Activated CD4-positive, alpha-beta T cell treated with anti-CD3 and anti-CD28 coated beads, Interleukin-2, amount 50 U/mL, for 24 hours (primary cell): Measurements from ENCODE around the gene ACP6.
A peak's percentile ranks its signal among the peaks of the same experiment; 100 is the strongest.
"Not testable (repeated sequence)": the region's sequence is repeated elsewhere in the genome, so short reads cannot be mapped to it uniquely, and the experiment has no call there.

Experiments
- DNase-seq, 2 donors: peaks; one replicate each; pipeline ENCODE4 v3.0.0-alpha.2; 2020; ENCODE audit warnings: low read depth in 1 of 2, low spot score in 1 of 2

The ACP6 gene

DNA sequence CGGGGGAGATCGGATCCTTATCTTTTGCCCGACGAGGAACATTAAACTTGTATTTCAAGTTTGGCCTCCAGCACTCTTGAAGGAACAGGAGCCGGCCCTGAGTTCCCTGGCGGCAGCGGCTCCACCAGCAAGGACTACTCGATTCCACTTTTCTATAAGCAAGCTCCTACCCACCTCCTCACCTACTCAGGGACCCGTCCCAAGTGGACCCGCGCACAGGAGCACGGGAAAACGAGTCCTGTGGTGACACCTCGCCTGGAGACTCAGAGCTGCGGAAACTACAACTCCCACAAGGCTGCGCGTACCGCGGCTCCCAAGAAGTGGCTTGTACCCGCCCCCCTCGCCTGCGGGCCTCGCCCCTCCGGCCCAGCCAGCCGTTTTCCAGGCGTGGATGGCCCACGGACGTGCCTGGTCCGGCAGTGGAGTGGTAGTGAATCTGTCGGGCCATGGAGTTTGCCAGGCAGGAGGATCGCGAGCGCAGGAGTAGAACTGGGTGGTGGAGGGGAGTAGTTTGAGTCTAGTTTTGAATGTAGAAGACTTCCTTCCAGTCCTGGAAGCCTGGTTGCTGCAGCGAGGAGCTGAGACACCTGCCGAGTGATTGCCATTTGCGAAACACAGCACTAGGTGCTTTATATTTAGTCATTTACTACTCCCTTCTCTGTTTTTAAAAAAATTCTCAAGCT lies at the start of gene ACP6:
TSS of gene ACP6 (minus strand) at position 206 of the 683 bp plus-strand sequence. CDS start 476 bp downstream, outside the sequence.
- peak; percentile 68 to 88 for DNase-seq

DNA sequence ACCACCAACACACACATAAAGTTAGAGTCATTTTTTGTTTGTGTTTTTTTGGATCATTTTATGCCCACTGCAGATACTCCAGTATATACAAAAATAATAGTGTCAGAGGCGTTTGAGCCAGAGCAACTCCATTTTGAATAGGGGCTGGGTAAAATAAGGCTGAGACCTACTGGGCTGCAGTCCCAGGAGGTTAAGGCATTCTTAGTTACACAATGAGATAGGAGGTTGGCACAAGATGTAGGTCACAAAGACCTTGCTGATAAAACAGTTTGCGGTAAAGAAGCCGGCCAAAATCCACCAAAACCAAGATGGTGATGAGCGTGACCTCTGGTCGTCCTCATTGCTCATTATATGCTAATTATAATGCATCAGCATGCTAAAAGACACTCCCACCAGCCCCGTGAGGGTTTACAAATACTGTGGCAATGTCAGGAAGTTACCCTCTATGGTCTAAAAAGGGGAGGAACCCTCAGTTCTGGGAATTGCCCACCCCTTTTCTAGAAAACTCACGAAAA lies 49.4 kb upstream of the ACP6 start:
- no peak for DNase-seq

DNA sequence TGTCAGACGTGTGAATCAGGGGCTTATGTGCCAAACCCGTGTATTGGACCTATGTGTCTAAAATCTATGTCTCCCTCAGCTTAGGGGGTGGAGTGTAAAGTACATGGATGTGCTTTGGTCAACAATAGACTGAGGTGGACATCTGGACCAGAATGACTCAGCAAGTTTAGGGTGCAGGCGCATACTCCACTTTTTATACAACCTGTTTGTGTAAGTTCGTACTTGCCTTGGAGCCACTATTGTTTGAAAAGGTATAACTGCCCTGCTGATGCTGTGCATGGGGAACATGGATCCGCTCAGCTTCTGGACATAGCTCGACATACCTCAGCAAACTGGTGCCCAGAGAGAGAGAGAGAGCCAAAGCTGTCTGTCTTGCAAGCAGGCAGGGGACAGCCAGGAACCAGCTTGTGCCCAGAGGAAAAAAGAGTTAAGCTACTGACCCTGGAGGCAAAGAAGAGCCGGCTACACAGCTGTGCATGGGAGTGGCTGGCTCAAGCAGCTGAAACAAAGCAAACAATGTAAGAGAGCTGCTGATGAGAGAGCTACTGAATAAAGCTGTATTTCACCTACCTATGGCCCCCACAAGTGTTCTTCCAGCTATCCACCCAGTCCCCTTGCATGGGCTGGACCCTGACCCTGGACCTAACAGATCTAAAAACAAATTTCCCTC lies 48.8 kb upstream of the ACP6 start:
- no peak for DNase-seq

DNA sequence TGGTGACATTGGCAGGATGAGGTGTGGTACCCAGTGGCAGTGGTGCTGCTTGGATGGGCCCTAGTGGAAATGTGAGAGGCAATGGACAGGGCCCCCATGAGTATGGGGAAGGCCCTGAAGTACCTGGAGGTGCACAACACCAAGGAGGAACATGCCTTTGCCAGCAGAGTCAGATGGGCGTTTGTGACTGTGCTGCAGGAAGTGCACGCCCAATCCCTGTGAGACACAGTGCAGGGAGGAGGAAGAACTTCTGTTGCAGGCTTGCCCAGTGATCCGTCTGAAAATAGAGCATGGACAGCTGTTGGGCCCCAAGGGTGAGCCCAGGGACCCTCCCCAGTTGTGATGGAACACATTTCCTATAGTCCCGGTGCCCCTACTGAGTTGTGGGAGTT lies 47.4 kb upstream of the ACP6 start:
- no peak for DNase-seq

DNA sequence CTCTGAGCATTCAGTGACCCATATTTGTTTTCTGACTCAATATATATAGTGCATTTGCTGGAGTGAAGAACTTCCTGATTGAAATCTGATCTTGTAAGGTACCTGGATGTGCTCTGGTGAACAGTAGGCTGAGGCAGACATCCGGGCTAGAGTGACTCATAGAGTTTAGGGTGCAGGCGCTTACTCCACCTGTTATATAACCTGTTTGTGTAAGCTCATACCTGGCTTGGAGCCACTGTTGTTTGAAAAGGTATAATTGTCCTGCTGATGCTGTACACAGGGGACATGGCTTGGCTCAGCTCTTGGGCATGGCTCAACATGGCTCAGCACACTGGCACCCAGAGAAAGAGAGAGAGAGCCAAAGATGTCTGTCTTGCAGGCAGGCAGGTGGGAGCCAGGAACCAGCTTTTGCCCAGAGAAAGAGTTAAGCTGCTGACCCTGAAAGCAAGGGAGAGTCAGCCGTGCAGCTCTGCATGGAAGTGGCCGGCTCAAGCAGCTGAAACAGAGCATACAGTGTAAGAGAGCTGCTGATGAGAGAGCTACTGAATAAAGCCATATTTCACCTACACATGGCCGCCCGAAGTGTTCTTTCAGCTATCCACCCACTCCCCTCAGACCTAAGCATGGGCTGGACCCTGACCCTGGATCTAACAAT lies 46.9 kb upstream of the ACP6 start:
- DNase-seq = no peak

DNA sequence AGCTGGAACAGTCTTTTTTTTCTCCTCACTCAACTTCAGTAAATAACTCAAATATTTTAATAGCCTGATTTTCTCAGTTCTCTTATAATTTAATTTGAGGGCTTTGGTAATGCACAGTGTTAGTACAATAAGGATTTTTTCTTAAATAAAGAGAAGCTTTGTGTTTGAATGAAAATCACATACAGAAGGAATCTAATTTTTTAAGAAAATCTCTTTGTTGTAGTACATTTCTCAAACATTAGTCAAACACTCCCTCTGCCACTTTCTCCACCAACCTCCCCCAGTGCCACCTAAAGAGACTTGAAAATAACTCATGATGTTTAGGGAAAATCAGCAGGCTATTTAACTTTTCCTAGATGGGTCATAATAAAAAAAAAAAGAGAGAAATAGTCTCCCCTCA lies 42.3 kb upstream of the ACP6 start:
- no peak for DNase-seq

DNA sequence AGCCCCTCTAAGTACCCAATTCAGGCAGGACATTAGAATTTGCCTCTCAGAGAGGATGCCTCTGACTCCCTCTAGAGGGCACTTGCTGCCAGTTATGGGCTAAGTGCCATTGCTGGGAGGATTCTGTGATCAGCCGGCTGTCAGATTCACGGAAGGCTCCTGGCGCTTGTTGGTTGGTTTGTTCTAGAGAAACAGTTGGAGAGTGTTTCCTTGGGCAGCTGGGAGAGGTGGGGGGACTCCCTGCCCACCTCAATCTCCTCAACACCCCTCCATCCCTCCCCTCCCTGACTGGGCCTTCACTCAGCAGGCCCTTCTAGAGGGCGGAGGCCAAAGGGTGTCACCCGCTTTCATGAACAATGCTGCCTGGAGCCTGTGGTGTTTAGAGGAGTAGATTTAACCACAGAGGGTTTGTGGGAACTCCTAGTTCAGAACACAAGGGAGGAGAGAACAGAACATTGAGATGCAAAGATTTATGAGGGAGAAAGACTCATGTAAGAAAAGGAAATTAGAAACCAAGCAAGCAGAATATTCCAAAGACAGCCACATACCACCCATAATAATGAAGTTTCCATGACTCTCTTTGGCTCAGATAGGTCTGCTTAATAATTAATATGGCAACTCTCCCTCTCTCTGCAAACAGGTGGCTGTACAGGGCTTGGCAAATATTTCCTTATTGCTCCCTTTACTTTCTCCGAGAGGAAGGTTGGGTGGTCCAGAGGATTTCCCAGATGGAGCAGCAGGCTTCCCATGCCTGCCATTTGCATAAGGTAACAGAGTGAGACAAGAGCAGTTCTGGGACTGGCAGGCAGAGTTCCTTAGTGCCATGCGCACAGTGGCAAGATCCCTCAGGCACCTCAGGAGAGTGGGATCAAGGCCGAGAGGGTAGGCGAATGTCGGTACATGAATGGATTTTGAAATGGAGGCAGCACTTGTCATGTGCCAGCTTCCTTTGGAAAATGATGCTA lies 30.0 kb upstream of the ACP6 start:
- peak; percentile 10 to 58 for DNase-seq

DNA sequence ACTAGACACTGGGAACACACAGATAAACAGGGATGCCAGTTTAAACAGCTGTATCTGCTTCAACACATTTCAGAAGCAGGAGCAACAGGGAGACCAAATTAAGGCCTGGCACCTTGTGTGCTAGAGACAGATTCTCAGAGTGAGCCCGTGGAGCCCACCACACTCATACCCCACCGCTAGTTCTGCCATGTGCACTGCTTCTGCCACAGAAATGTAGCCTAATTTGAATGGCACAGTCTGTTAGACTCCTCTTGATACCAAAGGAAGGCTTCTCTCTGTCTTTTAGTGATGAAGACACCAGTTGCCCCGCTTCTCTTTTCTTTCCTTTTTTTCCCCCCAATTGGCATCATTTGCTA lies 29.3 kb upstream of the ACP6 start:
- no peak for DNase-seq

DNA sequence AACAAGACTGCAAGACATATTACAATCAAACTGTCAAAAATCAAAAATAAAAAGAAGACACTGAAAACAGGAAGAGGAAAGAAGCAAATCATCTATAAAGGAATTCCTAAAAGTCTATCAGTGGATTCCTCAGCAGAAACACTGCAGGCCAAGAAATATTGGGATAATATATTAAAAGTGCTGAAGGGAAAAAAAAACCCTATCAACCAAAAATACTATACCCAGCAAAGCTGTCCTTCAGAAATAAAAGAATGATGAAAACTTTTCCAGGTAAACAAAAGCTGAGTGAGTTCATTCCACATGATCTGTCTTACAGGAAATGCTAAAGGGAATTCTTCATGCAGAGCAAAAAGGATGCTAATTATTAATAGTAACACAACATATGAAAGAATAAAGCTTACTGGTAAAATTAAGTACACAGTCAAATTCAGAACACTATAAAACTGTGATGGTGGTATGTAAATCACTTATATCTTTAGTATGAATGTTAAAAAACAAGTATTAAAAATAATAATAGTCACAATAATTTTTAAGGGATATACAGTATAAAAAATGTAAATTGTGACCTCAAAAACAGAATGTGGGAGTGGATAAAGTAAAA lies 12.9 kb upstream of the ACP6 start:
- no peak for DNase-seq

DNA sequence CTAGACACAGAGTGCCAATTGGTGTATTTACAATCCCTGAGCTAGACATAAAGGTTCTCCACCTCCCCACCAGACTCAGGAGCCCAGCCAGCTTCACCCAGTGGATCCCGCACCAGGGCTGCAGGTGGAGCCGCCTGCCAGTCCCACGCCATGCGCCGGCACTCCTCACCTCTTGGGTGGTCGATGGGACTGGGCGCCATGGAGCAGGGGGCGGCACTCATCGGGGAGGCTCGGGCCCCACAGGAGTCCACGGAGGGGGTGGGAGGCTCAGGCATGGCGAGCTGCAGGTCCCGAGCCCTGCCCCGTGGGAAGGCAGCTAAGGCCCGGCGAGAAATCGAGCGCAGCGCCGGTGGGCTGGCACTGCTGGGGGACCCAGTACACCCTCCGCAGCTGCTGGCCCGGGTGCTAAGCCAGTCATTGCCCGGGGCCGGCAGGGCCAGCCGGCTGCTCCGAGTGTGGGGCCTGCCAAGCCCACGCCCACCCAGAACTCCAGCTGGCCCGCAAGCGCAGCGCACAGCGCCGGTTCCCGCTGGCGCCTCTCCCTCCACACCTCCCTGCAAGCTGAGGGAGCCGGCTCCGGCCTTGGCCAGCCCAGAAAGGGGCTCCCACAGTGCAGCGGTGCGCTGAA lies 10.4 kb upstream of the ACP6 start:
- DNase-seq = not testable (repeated sequence)

DNA sequence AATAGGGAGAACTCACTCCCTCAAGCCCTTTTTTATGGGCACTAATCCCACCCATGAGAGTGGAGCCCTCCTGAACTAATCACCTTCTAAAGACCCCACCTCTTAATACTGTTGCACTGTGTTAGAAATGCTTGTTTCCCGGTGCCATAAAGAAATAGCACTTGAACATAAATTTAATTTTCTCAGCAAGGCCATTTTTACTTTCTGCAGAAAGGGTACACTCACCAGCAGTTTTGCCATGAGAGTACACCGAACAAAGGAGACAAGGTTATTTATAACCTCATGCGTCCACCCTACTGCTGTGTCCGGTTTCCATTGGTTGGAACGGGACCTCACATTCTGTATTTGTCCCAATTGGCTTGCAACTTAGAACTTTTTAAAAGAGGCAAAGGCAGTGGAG lies 7.4 kb upstream of the ACP6 start:
- not testable (repeated sequence) for DNase-seq

DNA sequence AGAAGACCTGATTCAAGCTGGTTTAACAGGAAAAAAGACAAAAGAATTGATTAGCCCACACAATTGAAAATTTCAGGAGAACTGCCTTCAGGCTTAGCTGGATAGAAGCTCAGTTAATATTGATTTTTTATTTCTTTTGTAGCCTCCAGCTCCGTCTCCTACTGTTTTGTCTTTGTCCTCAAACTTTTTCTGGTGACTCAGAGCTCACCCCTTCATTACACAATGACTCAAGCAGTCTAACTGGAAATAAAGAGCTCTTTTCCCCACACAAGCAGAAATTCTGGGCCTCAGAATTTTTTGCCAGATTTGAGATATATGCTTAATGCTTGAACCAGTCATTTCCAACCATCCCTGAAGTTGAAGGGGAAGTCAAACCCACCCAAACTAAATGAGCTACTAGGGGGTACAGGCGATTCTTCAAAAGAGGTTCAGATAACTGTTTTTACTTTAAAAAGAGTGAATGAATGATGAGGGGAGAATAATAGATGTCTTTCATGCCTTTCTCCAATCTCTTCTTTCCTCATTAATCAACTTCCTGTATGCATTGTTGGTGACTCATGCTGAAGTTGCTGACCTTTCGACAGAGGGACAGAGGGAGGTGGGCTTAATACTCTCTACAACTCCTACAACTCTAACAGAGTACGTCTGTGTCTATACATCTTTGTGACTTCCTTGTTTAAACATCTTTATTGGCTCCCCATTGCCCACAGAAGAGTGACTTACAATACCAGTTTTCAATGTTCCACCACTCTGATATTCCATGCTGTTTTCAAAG lies 6.2 kb upstream of the ACP6 start:
- no peak for DNase-seq

DNA sequence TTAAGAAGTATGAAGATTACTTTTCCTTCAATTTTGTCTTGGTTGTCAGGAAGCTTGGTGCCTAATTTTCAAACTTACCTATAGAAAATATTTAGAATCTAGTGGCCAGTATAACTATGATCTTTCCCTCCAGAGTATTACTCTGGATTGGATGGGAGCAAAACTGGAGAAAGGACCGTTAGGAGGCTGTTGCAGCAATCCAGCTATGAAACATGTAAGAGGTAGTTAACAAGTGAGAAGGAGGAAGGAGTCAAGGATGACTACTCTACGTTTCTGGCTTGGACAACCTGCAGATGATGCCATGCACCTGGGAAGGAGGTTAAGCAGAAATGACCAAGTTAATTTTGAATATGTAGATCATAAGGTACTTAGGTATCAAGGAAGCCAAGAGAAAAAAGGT lies 3.5 kb upstream of the ACP6 start:
- DNase-seq = no peak

DNA sequence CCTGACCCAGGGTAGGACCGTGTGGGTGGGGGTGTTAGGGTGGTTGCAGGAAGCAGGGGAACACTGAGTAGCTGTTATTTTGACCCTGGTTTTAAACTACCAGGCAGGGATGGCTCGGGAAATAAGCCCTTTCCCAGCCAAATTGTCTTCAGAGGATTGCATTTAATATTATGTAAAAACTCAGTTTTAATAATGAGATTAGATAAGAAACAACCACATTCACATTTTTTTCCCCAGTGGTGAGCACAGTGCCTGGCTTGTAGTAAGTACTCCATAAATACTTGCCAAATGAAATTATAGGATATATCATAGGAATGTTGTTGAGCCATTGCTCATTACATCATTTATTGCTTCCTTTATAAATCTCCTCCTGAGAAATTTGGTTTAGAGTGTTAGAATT lies 3.1 kb upstream of the ACP6 start:
- no peak for DNase-seq

DNA sequence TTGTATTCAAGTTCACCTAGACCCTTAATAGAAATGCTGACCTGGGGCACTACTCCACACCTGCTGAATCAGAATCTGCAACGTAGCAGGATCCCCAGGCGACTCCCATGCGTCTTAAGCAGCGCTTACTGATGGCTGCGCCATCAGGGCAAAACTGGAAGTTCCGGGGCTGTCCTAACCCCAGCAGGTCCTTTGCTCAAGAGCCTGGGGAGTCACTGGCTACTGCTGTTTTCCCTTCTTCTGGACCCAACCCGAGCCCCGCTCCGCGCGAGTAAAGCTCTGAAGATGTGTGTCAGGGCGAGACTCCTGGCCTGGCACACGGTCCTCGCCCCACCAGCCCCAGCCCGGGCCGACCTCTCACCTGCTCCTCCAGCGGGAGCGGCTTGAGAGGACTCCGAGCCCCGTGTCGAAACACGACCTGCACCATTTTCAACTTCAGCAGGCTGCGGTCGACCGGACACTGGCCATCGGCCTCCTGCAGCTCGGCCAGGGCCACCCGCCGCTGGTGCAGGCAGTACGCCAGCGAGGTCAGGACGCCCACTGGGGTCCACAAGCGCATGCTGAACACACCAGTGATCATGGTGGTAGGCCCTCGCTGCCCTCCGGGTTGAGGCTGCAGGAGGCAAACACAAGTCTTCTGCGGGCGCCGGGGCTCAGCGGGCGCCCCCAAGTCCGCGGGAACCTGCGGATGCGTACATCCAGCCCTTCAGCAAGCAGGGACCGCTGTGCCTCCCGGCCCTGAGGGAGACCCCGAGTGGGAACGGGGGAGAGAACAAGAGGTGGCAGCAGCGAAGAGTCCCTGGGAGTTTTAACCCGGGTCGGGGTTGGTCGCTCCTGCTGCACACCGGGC lies 630 bp downstream of the ACP6 start:
- peak; percentile 21 to 32 for DNase-seq

DNA sequence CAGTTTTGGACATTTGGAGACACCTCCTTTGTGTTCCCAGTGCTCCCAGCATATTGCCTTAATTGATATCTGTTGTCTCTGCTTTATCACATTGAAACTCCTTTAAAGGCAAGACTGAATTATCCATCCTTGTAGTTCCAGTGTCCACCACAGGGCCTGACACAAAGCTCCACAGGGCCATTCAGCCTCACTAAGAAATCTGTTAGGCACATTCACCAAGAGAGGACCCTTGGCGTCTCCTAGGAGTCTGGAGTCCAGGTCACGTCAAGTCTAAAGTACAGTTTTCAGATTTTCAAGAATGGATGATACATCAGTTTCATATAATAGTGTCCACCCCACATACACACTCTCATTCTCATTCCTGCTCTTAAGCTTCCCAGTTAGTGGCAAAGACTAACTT lies 4.8 kb downstream of the ACP6 start:
- DNase-seq = no peak

DNA sequence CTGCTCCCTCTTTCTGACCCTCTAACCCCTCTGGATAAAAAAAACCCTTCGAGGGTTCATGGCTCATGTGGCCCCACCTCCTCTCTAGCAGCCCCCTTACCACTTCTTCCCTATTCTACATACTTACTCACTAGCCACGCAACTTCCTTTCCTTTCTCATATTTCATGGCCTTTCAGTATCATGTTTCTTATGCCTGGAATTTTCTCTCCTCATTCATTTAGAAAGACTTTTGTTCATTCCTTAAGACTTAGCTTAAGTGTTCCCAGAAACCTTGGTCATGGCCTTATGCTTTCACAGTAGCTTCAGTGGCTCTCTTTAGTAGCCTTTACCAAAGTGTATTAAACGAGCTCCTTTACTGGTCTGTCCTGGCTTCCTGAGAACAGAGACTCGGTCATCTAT lies 6.1 kb downstream of the ACP6 start:
- no peak for DNase-seq

DNA sequence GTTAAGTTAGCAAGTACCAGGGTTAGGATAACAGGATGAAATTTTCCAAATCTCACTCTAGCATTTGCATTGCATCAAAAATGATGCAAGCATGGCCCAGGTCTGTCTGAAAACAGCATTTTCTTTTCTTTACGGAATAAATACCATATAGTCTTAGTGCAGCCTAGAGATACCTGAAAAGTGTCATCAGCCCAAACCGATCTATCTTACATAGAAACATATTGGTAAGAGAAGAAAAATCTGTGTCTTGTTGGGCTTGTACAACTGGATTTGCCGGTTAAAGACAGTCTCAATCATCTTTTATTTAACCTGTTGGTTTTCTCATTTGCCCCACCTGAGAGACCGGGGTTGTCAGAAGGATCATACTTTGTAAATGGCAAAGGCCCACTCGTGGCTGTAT lies 15.8 kb downstream of the ACP6 start:
- no peak for DNase-seq

DNA sequence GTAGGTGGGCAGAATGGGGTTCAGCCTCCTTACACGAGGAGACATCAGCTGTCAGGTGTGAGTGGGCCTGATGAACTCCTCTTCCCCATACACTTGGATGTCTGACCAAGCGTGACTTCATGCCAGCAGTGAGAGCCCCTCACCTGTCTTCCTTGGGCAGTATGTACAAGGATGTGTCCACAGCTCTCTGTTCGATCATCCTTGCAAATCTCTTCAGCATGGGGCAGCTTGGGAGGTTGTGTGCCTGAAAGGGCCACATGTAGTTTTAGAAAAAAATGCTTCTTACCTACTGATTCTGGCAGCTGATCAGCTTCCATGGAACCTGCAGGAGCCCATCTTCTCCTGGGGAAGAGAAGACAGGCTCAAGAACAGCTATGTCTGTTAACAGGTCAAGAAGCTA lies 18.0 kb downstream of the ACP6 start:
- DNase-seq = no peak
